Fibroblast of lung (primary cell): ENCODE measurements around the gene ALG2.

Source experiments
- EZH2 ChIP-seq: IDR thresholded peaks from 2 replicates; pipeline ENCODE4 v1.5.1; 2012; ENCODE audit warnings: low read length, control low read depth, mild to moderate bottlenecking; ENCODE audit errors: missing control alignments
- TF ChIP-seq, protein P1 (sequence below), 2 donors: IDR thresholded peaks in 1 of 2; conservative IDR thresholded peaks in 1 of 2; 1 replicate in 1 of 2; 2 replicates in 1 of 2; pipeline ENCODE4 v1.5.1; 2011 to 2012; ENCODE audit warnings: low read length in 2 of 2, control low read depth in 1 of 2, inconsistent platforms in 1 of 2, low read depth in 1 of 2, mild to moderate bottlenecking in 1 of 2

GRCh38 chr9:99171225-99172123, 50.3 kb downstream of the ALG2 start:
- TF ChIP-seq, protein P1, sequence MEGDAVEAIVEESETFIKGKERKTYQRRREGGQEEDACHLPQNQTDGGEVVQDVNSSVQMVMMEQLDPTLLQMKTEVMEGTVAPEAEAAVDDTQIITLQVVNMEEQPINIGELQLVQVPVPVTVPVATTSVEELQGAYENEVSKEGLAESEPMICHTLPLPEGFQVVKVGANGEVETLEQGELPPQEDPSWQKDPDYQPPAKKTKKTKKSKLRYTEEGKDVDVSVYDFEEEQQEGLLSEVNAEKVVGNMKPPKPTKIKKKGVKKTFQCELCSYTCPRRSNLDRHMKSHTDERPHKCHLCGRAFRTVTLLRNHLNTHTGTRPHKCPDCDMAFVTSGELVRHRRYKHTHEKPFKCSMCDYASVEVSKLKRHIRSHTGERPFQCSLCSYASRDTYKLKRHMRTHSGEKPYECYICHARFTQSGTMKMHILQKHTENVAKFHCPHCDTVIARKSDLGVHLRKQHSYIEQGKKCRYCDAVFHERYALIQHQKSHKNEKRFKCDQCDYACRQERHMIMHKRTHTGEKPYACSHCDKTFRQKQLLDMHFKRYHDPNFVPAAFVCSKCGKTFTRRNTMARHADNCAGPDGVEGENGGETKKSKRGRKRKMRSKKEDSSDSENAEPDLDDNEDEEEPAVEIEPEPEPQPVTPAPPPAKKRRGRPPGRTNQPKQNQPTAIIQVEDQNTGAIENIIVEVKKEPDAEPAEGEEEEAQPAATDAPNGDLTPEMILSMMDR (conservative IDR thresholded peaks at IDR 0.05 in 1 of 2, IDR thresholded peaks at IDR 0.05 in 1 of 2; ENCODE audit: low read depth in 1 of 2, low read length in 2 of 2) = no peak
- TF ChIP-seq EZH2 = no peak
